IPS DF 4.7 (cell line): ENCODE data around the gene MAT1A.
"Not testable (repeated sequence)": the region's sequence is repeated elsewhere in the genome, so short reads cannot be mapped to it uniquely, and the experiment has no call there.

Experiments
- DNase-seq: peaks from one replicate; pipeline ENCODE4 v3.0.0-alpha.2; 2013; ENCODE audit warnings: low spot score; ENCODE audit errors: extremely low read depth

The MAT1A gene

DNA sequence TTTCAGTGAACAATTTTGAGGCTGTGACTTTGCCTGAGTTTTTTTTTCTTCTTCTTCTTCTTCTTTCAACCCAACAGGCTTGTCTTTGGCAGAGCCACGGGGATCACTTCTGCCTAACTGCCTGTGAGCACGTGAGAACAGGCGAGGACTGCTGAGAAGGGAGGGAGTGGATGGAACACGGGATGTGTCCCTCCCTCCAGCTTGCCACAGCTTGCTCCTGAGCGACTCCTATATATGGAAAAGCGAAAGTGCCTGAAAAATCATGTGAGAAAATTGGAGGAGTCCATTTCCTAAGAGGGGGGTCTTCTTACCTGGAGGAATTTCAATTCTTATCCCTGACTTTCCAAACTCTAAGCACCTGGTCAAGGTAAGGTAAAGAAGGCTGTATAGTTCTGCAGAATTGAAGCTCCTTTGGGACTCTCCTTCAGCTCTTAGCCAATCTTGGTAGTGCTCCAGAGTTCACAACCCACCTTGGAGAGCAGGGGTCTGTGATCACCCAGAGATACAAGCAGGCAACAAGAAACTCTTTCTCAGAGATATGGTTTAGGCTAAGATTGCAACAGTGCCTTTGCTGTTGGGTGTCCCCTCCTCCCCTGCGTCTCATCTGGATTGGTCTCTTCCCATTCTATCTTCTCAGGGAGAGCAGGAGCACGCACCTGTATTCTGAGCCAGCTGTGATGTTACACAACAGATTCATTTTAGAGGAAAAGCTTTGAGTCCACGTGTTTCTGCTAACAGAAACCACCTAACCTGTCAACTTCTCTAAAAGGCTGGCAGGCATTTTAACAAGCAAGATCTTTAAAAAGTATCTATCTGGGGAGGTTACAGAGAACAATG lies at the start of gene MAT1A:
Gene MAT1A (minus strand): TSS at position 208 of the 837 bp plus-strand sequence. CDS start 235 bp downstream, outside the sequence.
- peak; percentile 60 for DNase-seq

DNA sequence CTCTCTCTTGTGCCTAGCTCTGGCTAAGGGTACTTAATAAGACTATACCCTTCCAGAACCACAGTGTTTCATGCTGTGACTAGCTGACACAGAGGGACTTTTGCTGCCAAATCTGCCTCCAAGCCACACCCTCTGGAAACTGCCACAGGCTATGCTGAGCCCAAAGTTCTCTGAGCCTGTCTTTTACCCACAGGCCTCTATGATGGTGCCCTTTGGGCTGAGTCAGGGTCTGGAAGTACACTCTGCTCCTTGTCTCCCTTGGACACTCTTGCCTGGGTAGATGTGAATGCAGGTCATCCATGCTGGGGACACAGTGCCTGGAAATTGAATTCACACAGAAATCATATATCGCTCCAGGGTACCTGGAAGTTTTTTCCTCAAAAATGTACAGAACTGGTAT lies 44.5 kb upstream of the MAT1A start:
- no peak for DNase-seq

DNA sequence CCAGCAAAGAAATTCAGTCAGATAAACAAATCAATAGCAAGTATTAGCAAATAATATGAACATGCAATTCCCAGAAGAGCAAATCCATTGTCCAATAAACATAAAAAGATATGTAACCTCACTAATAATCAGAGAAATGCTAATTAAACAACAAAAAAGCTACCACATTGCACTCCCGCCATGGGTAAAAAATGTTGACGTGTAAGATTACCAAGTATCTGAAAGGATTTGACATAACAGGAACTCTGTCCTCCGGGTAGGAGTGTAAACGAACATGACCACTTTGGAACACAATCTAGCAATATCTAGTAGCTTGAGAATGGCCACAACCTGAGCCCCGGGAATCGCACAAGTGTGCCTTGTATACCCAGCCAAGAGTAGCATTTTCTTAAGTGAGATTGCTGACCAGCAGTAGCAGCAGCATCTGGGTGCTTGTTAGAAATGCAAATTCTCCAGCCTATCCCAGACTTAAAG lies 35.5 kb upstream of the MAT1A start:
- no peak for DNase-seq

DNA sequence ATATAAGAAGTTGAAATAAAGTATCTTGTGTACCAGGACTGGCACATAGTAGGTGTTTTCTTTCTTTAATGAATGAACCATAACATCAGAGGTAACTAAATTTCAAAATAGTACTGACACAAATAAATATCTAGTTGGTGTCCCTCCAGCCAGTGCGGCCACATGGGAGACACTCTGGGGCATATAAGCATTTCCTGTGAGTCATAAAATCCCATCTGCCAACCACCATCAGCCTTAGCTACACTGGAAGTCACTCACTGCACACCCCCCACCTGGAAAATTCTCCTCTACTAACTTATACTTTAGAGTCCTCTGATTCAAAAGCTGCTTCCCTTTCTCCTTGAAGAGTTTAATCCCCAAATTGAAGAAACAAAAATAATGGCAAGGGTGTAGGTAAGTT lies 34.6 kb upstream of the MAT1A start:
- no peak for DNase-seq

DNA sequence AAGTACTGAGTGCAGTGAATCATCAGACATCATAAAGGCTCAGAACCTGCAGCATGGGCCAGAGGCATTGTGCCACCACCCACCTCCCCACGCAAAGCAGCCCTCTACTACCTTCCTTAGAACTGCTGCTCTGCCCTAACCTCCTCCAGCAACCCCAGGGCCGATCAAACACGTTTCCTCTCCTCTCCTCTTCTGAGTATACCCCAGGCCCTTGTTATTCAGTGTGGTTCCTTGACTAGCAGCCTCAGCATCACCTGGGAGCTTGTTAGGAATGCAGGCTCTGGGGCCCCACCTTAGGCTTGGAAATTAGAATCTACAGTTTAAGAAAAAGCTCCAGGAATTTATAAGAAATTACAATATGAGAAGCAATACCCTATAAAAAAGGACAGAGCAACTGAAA lies 33.9 kb upstream of the MAT1A start:
- no peak for DNase-seq

DNA sequence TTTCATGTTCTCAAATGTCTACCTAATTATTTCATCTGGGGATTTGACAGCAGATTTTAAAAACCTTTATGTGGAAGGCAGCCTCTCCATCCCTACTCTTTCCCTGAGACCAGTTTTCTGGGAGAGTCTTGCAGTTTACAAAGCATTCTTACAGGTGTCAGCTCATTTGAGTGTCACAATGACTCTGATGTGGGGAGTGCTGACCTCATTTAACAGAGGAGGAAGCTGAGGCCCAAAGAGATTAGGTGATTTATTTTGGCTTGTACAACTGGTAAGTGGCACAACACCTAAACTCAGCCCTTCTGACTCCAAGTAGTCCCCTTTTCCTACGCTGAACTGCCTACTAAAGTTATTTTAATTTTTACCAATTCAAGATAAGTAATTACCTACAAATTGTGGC lies 33.3 kb upstream of the MAT1A start:
- no peak for DNase-seq

DNA sequence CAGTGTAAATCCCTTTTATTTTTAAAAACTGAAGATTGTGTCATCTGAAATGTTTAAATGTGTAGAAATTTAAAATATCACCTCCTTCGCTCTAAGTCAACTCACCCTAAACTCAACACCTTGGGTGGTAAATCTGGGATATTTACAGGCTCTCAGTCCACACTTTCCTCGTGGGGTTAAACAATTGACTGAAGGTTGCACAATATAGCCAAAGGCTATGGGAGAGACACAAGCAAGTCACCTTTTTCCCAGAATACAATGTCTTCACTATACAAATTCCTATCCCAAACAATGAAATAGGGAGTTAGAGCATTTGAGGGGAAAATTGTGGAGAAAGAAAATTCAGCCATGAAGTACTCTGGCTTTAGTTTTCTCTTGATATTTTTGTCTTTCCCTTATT lies 32.7 kb upstream of the MAT1A start:
- DNase-seq: no peak

DNA sequence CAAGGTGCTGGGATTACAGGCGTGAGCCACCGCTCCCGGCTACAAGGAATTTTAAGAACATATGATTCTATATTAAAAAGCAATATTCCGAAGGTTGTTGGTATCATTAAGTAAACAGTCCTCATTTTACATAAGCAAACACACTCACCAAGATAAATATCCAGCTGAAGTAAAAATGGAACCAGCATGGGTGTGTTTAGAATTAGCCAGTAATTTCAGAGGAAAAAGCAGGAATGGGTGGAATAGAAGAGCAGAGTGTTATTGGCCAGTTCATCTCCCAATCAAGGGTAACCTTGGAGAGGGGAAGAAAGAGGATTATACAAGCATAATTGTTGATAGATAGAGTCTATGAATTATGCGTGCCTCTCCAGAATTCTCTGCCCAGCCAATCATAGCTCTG lies 31.7 kb upstream of the MAT1A start:
- DNase-seq: no peak

DNA sequence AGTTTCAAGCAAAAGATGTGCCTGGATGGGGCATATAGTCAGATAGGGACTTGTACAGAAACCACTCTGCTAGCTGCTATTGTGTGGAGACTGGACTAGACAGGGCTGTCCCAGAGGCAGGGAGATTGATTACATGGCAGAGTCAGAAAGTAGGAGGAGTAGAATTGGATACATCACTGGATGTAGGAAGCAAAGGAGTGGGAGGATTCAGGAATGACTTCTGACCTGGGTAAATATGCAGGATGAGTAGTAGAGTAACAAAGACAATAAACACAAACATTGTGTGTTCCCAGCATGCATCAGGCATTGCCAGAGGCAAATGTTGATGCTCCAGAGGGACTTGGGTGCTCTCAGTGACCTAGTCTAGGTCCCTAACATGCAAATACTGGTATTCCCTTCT lies 30.9 kb upstream of the MAT1A start:
- no peak for DNase-seq

DNA sequence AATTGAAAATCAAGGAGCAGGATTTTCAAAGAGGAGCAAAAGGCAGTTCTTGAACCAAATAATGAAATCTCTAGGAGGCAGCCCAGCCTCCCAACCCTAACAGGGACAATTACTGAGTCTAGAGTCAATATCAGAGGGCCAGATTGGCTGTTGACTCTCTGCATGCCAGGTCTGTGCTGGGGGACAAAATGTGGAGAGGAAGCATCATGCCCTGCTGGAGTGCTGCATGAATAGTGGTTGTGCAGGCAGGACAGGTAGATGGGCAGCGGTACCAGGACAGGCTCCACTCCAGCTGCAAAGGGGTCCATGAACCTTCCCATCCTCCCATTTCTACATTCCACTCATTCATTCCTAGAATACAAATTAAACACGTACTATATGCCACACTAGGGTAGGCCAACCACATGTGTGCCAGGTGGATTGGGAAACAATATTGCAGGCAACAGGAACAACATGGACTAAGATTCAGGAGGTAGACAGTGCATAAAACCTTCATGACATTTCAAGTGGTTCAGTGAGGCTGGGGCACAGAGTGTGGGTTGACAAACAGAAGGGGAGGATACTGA lies 30.4 kb upstream of the MAT1A start:
- DNase-seq: no peak

DNA sequence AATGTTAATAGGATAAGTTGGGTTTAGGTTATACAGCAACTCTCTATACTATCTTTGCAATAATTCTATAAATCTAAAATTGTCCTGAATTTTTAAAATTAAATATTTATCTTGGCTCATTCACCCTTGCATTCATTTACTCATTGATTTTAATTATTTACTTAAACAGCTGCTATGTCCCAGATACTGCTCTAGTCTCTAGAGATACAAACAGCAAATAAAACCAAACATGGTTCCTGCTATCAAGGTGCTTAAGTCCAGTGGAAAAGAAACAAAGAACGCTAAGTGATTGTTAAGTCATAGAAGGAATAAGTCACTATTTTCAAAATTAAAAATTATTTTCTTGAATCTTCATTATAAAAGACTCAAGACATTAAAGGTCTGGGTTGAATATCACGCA lies 29.9 kb upstream of the MAT1A start:
- DNase-seq: no peak

DNA sequence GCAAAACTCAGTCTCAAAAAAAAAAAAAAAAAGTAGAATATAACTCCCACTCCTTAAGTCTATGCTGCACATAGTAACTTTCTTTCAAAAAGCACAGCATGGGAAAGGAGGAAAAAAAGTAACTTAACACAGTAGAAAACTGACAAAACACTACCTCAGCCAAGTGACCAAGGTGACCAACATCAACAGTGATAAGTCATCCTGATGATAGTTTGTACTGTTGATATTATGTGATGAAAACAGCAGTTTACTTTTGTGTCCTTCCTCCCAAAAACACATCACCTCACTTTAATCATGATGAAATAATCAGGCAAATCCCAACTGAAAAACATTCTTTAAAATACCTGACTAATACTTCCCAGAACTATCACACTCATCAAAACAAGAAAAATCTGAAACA lies 29.3 kb upstream of the MAT1A start:
- no peak for DNase-seq

DNA sequence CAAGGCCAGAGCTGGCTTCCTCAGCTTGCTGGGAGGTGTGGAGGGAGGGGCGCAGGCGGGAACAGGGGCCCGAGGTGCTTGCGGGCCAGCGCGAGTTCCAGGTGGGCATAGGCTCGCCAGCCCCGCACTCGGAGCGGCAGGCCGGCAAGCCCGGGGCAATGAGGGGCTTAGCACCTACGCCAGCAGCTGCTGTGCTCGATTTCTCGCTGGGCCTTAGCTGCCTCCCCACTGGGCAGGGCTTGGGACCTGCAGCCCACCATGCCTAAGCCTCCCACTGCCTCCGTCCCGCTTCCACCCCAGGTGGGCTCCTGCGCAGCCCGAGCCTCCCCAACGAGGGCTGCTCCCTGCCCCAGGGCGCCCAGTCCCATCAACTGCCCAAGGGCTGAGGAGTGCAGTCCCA lies 25.9 kb upstream of the MAT1A start:
- DNase-seq: no peak

DNA sequence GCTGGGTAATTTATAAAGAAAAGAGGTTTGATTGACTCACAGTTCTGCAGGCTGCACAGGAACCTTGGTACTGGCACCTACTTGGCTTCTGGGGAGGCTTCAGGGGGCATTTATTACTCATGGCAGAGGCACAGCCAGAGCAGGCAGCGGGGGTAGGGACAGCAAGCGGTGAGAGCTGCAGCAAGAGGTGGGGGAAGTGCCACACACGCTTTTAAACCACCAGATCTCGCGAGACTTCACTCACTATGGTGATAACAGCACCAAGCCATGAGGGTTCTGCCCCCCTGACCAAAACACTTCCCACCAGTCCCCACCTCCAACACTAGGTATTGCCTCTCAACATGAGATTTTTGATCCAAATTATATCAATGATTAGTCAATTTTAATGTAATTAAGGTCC lies 24.1 kb upstream of the MAT1A start:
- no peak for DNase-seq

DNA sequence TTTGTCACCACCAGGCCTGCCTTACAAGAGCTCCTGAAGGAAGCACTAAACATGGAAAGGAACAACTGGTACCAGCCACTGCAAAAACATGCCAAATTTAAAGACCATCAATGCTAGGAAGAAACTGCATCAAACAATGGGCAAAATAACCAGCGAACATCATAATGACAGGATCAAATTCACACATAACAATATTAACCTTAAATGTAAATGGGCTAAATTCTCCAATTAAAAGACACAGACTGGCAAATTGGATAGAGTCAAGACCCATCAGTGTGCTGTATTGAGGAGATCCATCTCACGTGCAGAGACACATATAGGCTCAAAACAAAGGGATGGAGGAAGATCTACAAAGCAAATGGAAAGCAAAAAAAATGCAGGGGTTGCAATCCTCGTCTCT lies 16.5 kb upstream of the MAT1A start:
- not testable (repeated sequence) for DNase-seq

DNA sequence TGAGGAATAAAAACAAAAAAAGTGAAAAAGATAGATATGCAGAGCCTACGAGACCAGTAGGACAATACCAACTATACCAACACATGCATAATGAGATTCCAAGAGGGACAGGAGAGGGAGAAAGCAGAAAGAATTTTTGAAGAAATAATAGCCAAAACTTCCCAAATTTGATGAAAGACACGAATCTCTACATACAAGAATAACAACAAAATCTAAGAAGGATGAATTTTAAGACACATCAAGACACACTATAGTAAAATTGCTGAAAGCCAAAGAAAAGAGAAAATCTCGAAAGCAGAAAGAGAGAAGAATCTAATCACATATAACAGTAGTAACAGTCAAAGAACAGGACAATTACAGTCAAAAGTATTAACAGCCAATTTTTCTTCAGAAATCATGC lies 7.5 kb upstream of the MAT1A start:
- DNase-seq: no peak

DNA sequence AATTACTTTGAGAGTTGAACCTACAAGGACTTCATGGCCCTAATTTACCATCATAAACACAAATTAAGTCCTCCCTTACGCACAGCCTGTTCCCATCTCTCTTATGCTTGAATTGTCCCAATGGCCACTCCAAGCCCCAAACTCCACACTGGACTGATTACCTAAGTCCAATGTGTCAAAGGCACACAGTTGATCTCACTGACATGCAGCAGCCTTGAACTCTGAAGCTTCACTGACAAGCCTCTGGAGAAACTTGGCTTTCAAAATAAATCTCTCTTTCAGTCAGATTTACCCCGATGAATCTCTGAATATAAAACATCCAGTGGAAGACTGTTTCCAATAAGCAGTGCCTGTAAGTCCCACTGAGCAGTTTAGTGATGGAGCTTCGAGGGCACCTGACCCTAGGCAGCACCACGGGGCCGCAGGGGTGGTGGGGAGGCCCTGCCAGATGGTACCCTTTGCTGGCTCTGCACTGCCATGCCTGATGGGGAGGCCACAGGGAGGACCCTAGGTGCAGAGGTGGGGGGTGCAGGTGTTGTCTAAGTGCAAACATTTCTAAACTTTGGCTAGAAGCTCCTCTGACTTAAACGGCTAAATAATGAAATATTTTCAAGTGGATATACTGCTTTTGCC lies 3.3 kb upstream of the MAT1A start:
- no peak for DNase-seq

DNA sequence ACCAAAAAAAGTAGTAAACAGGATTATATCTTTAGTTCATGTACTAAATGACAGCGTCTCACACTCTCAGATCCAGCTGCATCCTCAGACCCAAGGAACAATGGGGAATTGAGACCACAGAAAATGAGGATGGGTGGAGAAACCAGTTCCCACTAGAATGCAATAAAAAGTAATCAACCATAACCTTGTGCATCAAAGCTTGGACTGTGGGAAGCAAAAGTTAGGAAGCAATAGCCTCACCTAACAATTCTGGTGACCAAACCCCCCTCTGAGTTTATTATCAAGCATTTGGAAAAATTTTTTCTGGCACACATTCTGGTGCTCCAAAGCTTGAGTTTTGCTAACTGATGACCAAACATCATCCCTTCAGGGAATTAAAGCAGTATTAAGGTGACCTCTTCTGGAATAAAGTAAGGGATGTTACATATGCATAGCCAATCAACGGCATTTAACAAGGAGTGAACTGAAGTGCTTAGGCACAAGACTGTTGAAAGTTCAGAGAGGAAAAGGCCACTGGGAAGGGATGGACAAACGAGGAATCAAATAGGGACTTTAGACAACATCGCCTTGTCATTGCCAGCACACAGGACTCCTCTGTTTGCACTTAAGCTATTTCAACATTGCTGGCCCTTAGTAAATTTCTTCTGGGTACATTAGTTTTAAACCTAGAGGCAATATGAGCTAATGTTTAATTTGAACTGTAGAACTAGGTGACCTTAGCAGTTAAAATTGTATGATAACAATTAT lies 1.2 kb upstream of the MAT1A start:
- DNase-seq: no peak

DNA sequence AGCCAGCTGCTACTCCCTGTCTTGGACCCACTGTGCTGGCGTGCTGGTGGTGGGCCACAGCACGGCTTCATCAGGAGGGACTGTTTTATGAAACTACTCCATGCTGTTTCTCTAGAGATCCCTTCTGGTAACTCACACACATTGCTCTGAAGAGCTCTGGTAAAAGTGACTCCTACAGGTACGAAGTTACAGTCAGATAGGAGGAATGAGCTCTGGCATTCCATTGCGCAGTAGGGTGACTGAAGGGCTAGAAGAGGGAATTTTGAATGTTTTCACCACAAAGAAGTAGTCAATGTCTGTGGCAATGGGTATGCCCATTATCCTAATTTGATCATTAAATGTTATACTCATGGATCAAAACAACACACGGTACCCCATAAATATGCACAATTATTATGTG lies 609 bp downstream of the MAT1A start:
- DNase-seq: no peak

DNA sequence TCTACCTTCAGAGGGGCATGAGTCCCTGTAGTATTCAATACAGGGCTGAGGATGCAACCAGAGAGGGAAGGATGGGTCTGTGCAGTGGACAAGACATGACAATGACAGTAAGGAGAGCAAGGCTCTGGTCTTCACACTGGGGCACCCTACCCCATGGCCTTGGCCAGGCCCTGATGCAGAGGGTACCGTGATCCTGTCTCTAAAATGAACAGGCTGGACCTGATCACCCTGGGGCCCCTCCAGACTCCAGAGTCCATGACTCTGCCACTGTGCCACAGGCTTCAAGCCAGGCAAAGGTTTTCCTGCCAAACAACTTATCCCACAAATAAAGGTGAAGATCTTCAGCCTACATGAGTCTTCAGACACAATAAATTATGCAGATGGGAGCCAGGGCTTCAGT lies 4.9 kb downstream of the MAT1A start:
- DNase-seq: no peak

DNA sequence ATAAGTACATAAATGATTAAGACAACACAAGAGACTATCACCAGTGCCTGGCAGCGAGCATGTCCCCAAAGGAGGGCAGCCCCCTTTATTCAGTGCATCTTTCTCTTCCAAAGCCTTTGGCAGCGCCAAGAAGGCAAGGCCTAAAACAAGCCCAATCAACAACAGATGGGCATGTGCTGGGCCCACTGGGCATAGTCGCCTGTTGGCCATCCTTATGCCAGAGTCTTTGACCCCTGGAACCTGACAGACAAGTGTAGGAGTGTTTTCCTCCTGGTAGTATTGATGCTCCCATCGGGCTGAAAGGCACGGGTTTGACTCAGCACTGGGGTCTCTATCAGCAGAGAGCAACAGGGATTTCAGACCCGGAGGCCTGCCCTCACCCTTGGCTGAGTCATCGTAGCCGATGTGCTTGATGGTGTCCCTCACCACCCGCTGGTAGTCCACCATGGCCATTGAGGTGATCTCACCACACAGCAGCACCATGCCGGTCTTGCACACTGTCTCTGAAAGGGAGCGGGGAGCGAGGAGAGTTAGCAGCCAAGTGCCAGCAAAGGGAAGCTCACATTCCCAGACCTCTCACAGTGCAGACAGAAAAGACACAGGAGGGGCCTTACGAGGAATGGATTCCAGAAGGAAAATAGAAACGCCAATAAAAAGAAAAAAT lies 5.8 kb downstream of the MAT1A start:
- no peak for DNase-seq
